ENCODE measurements around the gene ZNF79.

ZNF79 gene

DNA sequence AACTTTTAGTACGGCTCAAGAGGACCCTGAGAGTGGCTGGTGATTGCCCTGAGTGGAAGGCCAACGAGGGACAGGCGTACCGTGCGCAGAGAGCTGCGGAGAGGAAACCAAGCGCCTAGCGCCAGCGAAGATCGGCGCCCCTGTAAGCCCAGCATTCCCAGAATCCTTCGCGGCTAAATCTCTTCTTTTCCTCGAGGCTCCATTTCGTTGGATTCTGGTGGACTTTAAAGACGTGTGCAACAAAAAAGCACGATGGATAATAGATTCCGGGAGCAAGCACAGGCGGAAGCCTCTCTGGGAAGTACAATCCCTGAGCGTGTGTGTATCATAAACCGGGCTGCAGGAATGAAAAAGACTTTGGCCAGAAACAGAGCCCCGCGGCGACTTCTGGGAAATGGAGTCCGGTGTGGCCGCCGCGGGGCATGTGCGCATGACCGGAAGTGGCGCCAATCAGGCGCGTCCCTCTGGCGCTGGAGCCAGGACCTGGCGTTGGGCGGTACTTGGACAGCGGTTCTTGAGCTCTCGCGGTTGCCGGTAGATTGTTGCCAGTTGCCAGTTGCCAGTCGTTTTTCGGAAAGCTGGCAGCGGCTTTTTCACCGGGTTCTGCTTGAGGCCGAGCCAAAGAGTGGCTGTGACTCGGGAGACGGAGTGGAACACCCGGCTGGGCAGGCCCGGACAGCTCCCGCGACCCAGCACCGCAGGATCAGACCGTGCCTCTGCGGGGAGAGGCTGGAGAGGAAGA, at the start of gene ZNF79:
ZNF79 (plus strand) TSS at position 449 of the 742 bp plus-strand sequence. CDS start 406 bp downstream, outside the sequence.
- DNase-seq (ENCODE audit: low read depth): peak; percentile 52

DNA sequence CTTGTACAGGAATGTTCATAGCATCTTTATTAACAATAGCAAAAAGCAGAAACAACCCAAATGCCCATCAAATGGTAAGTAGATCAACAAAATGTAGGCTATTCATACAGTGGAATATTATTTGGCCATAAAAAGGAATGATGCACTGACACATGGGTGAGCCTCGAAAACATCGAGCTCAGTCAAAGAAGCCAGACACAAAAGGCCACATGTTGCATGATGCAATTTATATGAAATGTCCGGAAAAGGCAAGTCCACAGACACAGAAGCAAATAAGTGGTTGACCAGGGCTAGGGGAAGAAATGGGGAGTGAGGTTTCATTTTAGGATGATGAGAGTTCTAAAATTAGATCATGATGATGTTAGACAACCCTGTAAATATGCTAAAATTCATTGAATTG, 43.7 kb upstream of the ZNF79 start:
- no peak for DNase-seq (ENCODE audit: low read depth)

DNA sequence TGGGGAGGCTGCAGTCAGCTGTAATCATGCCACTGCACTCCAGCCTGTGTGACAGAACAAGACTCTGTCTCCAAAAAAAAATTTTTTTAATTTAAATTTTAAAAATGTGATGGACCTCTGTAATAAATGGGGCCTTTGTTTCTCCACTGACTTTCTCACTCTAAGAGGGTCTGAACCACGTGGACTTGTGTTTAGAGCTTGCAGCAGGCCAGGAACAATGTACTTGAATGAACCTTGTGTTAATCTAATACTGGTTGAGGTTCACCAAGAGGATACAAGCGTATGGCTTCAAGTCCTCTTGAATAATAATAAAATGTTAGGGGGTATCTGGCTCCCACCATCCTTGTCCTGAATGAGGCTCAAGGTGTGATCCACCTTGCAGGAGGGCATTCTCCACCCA, 41.6 kb upstream of the ZNF79 start:
- no peak for DNase-seq (ENCODE audit: low read depth)

DNA sequence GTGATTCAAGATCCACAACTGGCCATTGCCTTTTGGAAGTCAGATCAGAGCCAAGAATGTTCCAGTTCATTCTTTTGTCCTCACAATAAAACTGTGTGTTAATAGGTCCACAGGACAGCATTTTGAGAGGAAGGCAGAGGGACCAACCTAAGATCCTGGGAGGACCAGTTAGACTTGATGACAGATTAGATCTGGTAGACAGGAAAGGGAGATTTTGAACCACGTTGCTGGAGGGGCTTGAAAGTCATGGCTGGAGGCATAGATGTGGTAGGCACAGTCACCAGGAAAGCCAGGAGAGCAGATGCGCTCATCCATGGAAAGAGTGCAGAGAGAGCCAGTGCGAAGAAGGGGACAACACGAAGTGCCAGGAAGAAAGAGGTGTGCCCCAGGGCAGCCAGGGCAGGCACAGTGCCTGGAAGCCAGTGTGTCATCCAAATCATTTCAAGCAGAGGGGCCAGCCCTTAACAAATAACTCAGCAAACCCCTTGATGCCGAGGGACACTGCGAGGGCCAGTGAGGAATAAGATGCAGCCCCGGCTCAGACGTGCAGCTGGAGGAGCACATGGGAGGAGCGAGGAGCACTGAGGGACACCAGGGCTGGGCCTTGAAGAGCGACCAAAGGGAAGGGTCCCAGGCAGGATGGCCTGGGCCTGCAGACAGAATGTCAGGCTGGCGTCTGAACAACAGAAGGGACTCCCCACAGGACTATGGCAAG, 40.0 kb upstream of the ZNF79 start:
- no peak for DNase-seq (ENCODE audit: low read depth)

DNA sequence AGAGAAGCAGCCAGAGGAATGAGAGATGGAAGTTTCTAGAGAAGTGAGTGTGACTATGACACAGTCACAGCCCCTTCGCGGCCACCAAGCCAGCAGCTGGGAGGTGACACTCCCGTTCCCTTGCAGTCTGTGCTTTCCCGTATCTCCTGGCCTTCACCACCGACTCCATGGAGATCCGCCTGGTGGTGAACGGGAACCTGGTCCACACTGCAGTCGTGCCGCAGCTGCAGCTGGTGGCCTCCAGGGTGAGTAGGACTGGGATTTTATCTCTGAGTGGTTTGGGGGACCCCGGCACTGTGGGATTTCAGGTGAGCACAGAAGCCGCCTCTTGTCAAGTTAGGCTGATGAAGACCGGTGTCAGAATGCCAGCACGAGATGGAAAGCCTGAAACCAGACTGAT, 39.3 kb upstream of the ZNF79 start:
- DNase-seq (ENCODE audit: low read depth): no peak

DNA sequence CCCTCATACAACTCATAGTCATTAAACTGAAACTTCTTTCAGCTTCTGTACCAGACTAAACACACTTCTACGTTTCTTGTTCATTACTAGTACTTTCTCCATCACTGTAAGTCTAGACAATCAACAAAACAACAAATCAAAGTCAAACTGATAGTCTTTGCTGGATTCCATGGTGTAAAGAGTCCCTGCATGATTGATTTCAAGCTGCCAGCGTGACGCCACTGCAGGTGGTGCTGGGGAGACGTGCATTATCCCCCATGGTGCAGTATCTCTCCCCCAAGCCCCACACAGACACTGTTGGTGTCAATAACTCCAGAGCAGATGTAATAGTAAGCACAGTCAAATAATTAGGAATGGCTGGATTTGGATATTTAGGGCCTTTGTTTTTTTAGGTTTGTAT, 37.9 kb upstream of the ZNF79 start:
- no peak for DNase-seq (ENCODE audit: low read depth)

DNA sequence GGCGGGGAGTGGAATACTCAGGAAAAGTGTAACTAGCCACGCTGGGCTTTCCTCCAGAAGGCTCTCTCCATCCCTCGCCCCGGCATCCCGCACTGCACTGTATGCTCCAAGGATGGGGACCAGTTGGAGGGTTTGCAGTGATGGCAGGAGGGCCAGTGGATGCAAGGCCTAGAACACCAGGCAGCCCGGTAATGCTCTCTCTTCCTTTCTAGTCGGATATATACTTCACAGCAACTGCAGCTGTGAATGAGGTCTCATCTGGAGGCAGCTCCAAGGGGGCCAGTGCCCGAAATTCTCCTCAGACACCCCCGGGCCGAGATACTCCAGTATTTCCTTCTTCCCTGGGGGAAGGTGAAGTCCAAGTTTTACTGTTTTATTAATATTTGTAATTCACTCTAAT, 37.2 kb upstream of the ZNF79 start:
- no peak for DNase-seq (ENCODE audit: low read depth)

DNA sequence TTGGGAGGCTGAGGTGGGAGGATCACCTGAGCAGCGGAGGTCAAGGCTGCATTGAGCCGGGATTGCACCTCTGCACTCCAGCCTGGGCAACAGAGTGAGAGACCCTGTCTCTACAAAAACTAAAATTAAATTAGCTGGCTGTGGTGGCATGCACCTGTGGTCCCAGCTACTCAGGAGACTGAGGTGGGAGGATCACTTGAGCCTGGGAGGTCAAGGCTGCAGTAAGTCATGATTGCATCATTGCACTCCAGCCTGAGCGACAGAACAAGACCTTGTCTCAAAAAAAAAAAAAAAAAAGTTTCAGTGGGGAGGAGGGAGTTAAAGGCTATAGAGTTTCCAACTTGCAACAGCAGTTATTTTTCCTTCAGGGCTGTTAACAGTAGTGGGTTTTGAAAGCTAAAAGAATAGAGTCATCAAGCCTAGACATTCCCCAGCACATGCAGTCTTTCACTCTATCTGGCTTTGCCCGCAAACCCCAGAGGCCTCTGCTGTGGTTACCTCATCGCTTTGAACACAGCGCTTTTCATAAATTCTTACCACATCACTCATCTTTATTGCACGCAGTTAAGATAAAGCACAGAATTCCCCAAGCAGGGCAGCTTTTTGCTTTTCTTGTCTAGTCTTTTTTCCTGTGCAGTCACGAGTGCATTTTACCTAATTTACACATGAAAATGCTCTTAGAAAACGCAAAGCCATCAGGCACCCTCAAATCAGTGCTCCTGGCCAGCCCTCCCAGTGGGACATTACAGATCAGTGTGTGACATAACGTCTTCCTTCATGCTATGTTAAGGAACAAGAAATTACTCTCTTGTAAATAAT, 35.9 kb upstream of the ZNF79 start:
- peak; percentile 70 for DNase-seq (ENCODE audit: low read depth)

DNA sequence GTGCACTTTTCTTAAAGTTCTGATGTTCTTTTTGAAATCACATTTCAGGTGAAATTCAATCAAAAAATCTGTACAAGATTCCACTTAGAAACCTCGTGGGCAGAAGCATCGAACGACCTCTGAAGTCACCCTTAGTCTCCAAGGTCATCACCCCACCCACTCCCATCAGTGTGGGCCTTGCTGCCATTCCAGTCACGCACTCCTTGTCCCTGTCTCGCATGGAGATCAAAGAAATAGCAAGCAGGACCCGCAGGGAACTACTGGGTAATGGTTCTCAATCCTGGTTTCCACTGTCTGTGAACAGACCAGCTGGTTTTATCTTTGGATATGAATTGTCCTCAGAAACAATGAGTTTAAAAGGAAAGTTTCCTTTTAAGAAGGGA, 35.3 kb upstream of the ZNF79 start:
- DNase-seq (ENCODE audit: low read depth): no peak

DNA sequence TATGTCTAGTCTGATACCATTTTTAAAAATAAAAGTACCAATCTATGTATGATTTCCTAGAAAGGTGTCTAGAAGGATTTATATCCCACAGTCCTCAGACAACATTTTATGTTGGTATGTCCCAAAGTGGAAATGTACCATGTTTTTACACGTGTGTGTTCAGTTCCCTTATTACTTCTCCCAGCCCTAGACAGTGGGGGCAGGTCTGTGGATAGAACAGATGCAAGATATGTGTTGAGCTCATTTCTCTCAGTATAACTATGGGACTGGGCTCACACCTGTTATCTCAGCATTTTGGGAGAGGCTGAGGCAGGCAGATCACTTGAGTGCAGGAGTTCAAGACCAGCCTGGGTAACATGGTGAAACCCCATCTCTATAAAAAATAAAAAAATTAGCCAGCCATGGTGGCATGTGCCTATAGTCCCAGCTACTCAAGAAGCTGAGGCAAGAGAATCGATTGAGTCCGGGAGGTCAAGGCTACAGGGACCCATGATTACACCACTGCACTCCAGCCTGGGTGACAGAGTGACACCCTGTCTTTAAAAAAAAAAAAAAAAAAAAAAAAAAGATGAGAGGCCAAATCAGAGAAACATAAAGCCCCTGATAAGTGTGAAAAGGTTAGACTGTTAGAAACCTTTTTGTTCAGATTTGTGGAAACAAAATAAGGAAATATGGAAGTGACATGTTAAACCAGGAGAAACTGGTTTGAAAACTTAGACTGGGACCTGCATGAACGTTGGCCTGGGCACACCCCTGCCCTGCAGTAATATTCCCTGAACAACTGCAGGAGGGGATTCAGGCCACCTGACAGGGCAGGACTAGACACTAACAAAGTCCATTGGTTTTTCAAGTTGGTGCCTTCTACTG, 34.6 kb upstream of the ZNF79 start:
- DNase-seq (ENCODE audit: low read depth): no peak

DNA sequence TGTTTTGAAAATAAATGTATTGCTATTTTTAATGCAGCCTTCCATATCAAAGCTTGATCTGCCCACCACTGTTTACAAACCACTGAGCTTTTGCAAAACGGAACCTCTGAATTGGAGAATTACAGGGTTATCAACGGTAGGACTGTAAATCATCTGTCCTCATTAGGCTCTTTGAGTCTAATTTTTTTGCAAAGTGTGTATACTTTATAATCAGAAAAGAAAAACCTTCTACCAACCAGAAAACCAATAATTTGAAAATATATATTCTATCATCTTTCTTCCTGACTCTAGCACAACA, 34.0 kb upstream of the ZNF79 start:
- DNase-seq (ENCODE audit: low read depth): no peak

DNA sequence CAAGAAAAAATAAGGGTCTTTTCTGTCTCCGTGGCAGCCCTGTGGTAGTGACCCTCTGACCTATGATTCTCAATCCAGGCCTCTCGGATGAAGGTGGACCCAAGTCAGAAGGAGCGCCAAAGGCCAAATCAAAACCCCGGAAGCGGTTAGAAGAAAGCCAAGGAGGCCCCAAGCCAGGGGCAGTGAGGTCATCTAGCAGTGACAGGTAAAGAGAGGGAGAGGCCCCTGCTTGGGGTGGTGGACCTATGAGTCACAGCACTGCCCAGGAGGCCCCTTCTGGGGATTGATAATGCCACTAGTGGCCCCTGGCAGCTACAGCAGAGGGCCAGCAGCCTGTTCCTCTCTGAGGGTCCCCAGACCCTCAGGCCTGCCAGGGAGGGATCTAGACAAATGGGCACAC, 33.6 kb upstream of the ZNF79 start:
- DNase-seq (ENCODE audit: low read depth): no peak

DNA sequence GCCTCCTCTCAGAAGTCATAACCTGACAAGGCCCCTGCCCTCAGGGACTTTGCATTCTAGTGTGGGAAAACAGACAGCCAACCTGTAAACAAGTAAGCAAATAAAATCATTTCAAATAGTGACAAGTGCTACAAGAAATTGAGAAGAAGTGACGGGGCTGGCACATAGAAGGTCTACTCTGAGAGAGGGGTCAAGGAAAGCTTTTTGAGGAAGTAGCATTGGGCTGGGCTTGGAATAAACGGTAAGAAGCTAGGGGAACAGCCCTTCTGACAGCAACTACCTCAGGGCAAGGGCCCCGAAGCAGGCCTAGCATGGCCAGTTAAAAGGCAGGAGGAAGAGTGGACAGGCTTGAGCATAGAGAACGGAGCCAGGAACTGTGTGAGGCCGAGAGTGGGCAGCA, 32.0 kb upstream of the ZNF79 start:
- no peak for DNase-seq (ENCODE audit: low read depth)

DNA sequence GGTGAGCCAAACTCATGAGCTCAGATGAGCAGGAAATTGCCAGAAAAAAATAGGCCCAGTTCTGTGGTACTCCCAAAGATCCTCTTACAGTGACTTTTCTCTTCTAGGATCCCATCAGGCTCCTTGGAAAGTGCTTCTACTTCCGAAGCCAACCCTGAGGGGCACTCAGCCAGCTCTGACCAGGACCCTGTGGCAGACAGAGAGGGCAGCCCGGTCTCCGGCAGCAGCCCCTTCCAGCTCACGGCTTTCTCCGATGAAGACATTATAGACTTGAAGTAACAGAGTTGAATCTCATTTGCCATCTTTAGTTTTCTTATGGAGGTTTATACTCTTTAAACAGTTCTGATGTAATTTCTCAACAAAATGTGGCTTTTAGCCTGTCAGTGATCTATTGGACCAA, 31.2 kb upstream of the ZNF79 start:
- no peak for DNase-seq (ENCODE audit: low read depth)

DNA sequence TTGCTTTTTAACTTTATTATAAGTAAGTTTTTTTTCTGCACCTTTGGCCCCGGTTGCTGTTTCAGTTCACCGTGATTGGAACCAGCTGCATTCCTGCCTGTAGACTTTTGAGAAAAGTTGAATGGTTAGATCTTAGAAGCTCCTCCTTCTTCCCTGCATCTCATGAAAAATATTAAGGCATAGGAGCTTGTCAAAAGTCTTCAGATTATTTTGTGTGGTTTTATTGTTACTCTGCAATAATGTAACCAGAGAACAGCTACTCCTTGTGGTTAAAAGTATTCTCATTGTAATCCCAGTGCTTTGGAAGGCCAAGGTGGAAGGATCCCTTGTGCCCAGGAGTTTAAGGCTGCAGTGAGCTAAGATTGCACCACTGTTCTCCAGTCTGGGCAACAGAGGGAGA, 30.5 kb upstream of the ZNF79 start:
- no peak for DNase-seq (ENCODE audit: low read depth)

DNA sequence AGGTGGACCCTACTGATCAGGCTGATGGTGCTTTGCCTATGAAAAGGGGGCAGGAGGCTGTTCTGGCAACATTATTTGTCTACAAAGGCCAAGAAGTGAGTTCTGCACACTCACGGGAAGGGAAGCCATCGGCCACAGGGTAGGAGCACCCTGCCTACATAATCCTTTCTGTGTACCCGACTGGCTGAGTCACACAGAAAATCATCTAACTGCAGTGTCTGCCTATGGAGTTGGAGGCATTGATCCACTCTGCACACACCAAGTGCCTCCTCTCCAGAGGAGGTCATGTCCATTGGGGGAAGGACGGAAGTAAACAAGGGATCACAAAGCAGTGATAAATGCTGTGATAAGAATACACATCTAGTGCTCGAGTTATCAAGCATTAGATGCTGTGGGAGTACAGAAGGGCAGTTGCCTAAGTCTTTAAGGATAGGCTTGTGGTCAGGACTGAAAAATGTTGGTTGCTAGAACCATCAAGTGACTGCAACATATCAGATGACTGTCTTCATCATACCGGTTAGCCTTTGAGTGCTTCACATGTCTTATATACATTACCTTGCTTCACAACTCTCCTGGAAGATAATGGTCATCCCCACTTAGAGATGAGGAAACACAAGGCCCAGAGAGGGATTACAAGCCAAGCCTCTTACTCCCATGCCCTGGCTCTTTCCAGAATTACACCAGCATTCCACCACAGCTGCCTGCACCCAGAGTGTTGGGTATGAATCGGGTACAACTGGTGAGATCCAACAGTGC, 28.5 kb upstream of the ZNF79 start:
- DNase-seq (ENCODE audit: low read depth): no peak

DNA sequence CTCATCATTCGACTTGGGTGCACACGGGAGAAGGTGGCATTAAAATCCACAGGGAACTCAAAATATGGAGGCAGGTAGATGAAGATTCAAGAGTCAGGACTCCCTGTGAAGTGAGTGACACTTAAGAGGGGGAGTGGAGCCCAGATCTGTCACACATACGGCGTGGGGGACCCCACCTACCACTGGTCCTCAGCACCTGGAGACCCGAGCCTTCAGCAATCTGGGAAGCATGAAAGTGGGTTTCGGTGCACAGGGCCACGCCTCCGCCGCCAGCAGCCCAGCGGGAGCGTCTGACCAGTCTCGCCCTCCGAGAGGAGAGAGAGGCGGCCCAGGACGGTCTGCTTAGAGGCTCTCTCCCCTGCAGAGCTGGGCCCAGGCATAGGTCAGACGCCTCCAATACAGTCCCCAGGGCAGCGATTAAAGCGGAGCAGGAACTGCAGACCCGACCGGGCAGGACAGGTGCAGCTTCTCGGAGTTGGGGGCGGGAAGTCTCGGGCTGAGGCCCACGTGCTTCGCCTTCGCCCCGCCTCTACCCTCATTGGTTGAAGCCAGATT, 27.9 kb upstream of the ZNF79 start:
- DNase-seq (ENCODE audit: low read depth): no peak

DNA sequence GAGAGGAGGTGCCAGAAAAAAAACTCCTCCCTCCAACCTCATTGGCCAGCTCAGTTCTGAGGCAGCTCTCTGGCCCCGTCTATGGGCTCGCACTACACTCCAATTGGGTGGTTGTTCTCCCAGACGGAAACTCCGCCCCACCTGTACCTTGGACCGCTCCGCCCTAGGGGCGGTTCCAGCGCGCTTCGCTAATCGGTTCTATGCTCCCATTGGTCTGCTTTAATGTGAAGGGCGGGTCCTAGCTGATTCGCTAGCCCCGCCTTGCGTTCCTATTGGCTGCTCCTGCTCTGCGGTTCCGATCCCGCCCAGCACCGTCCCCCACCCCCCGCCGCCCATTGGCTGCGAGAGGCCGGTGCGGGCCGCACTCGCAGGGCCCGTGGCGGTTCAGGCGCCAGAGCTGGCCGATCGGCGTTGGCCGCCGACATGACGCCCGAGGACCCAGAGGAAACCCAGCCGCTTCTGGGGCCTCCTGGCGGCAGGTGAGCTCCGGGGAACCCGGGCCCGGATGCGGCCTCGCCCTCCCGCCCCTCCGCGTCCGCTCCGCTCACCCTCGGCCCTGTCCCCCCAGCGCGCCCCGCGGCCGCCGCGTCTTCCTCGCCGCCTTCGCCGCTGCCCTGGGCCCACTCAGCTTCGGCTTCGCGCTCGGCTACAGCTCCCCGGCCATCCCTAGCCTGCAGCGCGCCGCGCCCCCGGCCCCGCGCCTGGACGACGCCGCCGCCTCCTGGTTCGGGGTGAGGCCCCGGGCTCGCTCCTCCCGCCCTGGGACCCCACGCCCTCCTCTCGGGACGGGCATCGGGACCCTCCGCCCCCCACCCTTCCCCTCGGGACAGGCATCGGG, 27.2 kb upstream of the ZNF79 start, which contains the start of gene SLC2A8:
SLC2A8 (plus strand) TSS at position 362 of the 838 bp plus-strand sequence; CDS start at position 424, 62 bp downstream.
- peak; percentile 85 for DNase-seq (ENCODE audit: low read depth)

DNA sequence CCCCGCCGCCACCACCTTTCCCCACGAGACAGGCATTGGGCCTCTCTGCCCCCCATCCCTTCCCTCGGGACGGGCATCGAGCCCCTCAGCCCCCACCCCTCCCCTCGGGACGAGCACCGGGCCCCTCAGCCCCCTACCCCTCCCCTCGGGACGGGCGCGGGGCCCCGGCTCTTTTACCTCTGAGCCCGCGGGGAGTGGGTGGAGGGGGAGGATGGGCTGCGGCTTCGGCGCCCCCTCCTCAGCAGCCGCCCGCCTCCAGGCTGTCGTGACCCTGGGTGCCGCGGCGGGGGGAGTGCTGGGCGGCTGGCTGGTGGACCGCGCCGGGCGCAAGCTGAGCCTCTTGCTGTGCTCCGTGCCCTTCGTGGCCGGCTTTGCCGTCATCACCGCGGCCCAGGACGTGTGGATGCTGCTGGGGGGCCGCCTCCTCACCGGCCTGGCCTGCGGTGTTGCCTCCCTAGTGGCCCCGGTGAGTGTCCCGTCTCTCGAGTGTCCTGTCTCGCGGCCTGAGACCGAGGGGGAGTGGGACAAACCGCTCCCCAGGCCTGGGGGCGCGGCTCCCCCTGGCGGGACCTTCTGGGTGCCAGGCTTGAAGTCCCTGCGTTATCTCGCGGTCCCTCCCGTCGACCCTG, 26.4 kb upstream of the ZNF79 start:
- DNase-seq (ENCODE audit: low read depth): no peak

DNA sequence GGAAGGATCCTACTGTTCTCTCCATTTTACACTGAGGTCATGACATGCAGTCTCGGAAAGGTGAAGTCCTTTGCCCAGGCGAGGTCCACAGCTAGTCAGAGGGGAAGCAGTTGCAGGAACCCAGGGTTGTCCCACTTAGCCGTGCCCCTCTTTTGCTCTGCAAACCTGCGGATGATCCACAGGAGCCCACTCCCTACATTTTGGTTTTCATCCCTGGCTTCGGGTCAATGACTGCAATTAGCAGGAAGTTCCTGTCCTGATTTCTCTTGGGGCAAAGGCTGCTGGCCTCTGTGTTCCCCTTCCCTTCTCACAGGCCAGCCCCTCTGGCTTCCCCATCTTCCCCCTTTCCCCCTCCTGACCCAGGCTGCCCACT, 25.9 kb upstream of the ZNF79 start:
- DNase-seq (ENCODE audit: low read depth): no peak

All from HS-27A (cell line).